ENCODE data around the gene SRSF12. TPM values are rescaled to one million over a fixed set of nuclear protein-coding genes. Genes with fewer than 3 reads are reported as not detected.
A peak's percentile ranks its signal among the peaks of the same experiment; 100 is the strongest.
"Not testable (repeated sequence)": the region's sequence is repeated elsewhere in the genome, so short reads cannot be mapped to it uniquely, and the experiment has no call there.

Gene SRSF12
- polyA plus RNA-seq, 5 donors: 7.8 to 13.0 (median 9.4) TPM

GRCh38 chr6:89132057-89132456, 14.2 kb upstream of the SRSF12 start:
- no peak for DNase-seq

- DNase-seq: no peak
These were observed 13.7 kb upstream of the SRSF12 start for GRCh38 chr6:89131599-89131998.

GRCh38 chr6:89128256-89128671, 10.4 kb upstream of the SRSF12 start:
- DNase-seq: not testable (repeated sequence)

- DNase-seq: no peak
These were observed 4.8 kb upstream of the SRSF12 start for GRCh38 chr6:89122625-89123024.

GRCh38 chr6:89121934-89122333, 4.1 kb upstream of the SRSF12 start:
- no peak for DNase-seq

GRCh38 chr6:89120371-89120770, 2.5 kb upstream of the SRSF12 start:
- no peak for DNase-seq

GRCh38 chr6:89118931-89119330, 1.1 kb upstream of the SRSF12 start:
- no peak for DNase-seq

GRCh38 chr6:89116702-89117101, 1.2 kb downstream of the SRSF12 start:
- DNase-seq: no peak

GRCh38 chr6:89111933-89112332, 5.9 kb downstream of the SRSF12 start:
- DNase-seq: no peak

GRCh38 chr6:89110284-89110683, 7.6 kb downstream of the SRSF12 start:
- no peak for DNase-seq

- DNase-seq: no peak
These were observed 17.8 kb downstream of the SRSF12 start for GRCh38 chr6:89100114-89100513.

GRCh38 chr6:89098461-89098860, 19.4 kb downstream of the SRSF12 start:
- no peak for DNase-seq

GRCh38 chr6:89087881-89088280, 30.0 kb downstream of the SRSF12 start:
- DNase-seq: no peak

GRCh38 chr6:89085409-89086205, 32.3 kb downstream of the SRSF12 start:
- no peak for DNase-seq

GRCh38 chr6:89084954-89085353, 32.9 kb downstream of the SRSF12 start:
- DNase-seq: no peak

- DNase-seq: no peak
These were observed 33.3 kb downstream of the SRSF12 start for GRCh38 chr6:89084542-89084941.

GRCh38 chr6:89082486-89082891, 35.4 kb downstream of the SRSF12 start:
- peak in 1 of 2 donors; percentile 56 for DNase-seq

GRCh38 chr6:89081423-89082322, 36.2 kb downstream of the SRSF12 start:
- peak; percentile 99 for DNase-seq

GRCh38 chr6:89081129-89081422, 36.8 kb downstream of the SRSF12 start:
- no peak for DNase-seq

GRCh38 chr6:89080281-89081128, 37.4 kb downstream of the SRSF12 start, which contains the start of gene PNRC1:
PNRC1 (plus strand) TSS chr6:89080751; CDS start chr6:89080895, 144 bp downstream.
- peak; percentile 100 for DNase-seq

GRCh38 chr6:89079511-89080234, 38.2 kb downstream of the SRSF12 start:
- DNase-seq: peak; percentile 74 to 79

Data from right lung (tissue), 5 donors.